IPS-18c (cell line): ENCODE results near the gene MAP7.
"Not testable (repeated sequence)": the region's sequence is repeated elsewhere in the genome, so short reads cannot be mapped to it uniquely, and the experiment has no call there.

ENCODE experiments used
- H3K4me3 ChIP-seq: 2 replicates; pipeline ENCODE4 v1.7.0; 2013; ENCODE audit warnings: low read depth, mild to moderate bottlenecking, low read length, moderate library complexity; ENCODE audit not compliant: insufficient read depth
- H3K9me3 ChIP-seq: one replicate; pipeline ENCODE4 v1.6.1; 2013; ENCODE audit warnings: mild to moderate bottlenecking, low read length, moderate library complexity; ENCODE audit not compliant: control insufficient read depth, insufficient read depth

MAP7 gene

DNA sequence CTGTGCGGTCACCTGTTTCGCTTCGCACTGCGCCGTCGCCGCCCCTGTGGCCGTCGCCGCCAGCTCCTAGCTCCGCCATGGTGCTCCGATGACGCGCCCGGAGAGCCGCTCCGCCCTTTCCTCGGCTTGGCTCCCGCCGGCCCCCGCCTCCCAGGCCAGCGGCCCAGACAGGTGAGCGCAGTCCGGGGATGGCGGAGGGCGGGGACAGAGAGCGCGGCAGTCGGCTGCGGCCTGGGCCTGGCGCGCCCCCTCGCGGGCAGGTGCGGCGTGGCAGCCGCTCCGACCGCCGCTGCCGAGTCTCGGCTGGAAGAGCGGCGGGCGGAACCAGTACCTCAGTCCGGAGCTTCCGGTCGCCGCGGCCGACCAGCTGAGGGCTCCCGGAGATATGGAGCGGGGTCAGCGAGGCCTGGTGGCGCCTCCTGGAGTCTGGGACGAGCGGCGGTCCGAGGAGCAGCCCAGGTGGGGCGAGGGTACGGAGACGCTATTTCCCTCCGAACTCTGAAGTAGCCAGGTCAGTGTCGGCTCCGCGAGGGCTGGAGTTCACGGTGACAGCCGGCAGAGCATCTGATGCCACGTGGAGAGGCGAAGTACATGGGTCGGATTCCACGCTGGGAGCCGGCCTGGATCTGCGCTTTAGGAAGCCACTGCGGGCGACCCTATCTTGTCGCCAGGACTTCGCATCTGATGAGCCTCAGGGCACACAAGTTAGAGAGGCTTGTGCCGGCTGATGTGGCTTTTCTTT, at the start of gene MAP7:
Gene MAP7, minus strand, starts transcription at position 93 of the 742 bp plus-strand sequence. Its CDS starts 14 bp downstream, at position 79.
- Histone ChIP-seq H3K9me3 (no peaks in the 10 kb centered on the region), H3K4me3 (peak within 1 kb of the TSS; percentile 84)

DNA sequence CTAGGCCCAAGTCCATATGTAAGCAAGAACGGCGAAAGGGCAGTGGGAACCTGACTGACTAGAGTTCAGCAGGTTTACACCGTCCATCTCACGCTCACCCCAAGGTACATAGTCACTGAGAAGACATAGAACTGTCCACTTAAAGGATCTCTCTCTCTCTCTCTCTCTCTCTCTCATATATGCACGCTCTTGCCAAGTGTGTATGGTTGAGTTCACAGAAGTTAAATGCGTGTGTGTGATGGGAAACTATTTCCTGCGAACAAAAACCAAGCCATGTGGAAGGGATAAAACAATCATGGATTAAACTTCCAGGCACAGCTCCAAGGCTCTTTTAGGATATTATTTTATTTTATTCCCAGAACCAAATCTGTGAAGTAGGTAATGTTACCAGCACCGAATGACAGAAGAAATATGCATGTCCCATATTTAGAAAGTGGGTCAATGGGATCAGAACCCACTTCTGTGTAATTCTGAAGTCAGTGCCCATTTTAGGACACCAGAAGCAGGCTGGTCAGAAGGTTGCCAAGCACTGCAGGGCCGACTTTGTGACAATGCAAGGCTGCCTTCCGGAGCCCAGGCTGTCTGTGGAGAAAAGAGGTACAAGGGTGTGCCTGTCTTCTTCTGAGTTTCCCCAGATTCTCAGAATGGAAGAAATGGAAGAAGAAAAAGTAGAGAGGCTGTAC, 49.2 kb upstream of the MAP7 start:
- no peaks in the 10 kb centered on the region for H3K9me3 ChIP-seq
- H3K4me3 ChIP-seq: no peak overlapping the region

DNA sequence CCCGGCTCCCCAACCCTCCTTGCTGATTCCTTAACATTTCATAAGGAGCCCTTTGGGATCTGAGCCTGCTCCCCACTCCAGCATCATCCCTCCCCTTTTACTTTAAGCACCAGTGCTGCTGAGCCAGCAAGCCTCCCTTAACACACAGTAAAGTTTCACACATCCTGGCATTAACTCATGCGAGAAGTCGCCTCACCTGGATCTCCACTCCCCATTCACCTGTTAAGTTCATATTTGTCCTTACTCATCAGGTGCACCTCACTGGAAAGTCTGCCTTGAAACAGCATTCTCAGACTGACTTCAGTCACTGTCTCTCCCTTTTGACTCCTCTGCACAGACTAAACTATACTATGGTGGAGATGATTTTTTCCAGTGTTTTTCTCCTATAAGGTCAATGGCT, 47.8 kb upstream of the MAP7 start:
- H3K9me3 ChIP-seq: no peaks in the 10 kb centered on the region

DNA sequence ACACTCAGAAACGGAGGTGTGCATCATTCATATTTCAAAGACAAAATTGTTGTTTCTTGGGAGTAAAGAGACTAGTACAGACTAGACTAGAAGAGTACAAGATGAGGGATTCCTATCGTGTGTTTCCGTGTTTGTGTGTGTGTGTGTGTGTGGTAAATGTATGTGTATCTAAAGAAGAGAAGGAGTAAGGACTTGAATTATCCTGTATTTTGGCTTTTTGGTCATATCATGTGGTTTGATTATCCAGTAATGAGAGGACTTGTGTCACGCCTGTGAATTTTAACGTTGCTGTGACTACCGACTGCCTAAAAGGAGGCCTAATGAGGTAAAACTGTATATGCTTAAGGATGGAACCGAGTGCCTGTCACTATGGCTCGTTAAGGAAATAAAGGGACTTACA, 44.4 kb upstream of the MAP7 start:
- H3K9me3 ChIP-seq: no peaks in the 10 kb centered on the region
- no peak overlapping the region for H3K4me3 ChIP-seq

More for the DNA sequence above, 47.8 kb upstream of the MAP7 start:
- no peak overlapping the region for H3K4me3 ChIP-seq

DNA sequence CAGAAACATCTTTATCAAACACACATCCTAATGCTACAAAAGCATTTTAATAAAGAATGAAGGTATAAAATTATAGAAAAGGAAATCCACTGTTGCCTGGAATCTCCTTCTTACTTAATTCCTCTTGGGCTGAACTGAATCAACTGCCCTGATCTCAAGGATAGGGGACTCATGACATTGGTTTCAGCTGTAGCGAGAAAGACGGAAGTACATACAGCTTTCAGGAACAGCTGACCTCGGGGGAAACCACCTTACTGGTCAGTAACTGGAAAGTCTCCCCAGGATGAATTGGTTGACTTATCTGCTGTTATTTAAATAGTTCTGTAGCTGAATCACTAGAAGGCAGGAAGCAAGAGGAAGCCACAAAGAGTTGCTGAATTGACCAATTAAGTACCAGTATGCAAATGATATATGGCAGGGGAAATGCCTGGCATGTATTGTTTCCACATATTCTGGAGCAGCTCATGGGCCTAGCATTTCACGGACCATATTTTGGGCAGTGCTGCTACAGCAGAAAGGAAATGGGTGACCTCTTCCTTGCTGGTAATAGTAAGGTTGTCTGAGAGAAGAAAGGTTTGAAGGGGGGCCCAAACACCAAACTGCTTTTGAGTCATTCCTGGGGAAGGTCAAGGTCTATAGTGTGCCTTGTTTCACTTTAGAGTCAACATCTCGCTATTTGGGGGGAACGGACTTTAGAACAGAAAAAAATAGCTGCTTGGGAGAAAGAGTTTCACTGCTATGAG, 43.7 kb upstream of the MAP7 start:
- Histone ChIP-seq H3K4me3 (no peak overlapping the region), H3K9me3 (no peaks in the 10 kb centered on the region)

DNA sequence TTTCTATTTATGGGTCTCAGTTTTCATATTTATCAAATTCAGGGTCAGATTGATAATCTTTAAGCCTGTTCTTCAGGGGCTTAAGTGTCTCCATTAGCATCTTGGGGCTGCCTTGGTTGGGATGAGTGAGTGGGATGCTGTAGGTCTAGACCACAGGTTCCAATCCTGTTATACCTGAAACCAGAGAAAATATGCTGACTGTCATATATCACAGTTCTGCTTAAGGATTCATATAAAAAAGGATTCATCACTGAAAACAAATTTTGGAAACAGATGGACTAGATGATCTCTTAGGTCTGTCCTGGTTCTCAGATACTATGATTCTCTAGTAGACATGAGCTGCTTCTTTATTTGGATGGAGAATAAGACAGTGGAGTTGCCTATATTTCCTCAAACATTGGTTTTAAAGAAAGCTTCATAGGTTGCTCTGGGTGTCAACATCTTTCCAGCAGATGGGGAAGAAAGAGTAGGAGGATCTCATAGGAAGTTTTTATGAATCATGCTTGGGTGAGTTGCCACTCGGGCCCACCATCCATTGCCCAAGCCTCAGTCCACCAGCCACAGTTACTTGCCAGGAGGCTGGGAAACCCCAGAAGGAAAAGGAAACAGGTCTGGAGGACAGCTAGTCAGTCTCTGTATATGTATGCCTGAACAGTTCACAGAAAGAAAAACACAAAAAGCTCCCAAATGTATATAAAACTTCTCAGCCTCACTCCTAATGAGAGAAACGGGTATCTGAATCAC, 42.9 kb upstream of the MAP7 start:
- H3K9me3 ChIP-seq: no peaks in the 10 kb centered on the region
- no peak overlapping the region for H3K4me3 ChIP-seq

DNA sequence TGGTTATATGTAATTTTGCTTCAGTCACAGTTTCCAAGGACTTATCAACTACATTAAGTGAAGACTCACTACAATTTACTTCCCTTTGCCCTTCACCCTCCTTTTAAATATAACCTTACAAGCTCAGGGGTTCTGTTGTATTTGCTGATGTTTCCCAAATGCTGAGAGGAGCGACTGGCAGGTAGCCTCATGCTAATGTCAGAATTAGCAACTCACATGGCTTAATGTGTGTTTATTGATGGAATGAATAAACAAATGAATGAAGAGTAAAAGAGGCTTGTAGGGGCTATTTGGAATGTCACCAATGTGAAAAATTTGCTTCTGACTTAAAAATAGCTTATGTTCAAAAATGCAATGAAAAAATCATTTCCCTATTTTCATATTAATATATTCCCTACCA, 41.4 kb upstream of the MAP7 start:
- Histone ChIP-seq H3K4me3 (no peak overlapping the region), H3K9me3 (no peaks in the 10 kb centered on the region)

DNA sequence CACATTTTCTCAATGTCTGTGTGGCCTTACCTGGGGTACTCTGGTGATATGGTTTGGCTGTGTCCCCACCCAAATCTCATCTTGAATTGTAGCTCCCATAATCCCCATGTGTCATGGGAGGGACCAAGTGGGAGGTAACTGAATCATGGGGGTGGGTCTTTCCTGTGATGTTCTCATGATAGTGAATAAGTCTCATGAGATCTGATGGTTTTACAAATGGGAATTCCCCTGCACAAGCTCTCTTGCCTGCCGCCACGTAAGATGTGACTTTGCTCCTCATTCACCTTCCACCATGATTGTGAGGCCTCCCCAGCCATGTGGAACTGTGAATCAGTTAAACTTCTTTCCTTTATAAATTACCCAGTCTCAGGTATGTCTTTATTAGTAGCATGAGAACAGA, 40.6 kb upstream of the MAP7 start:
- H3K9me3 ChIP-seq, H3K4me3 ChIP-seq: not testable (repeated sequence)

DNA sequence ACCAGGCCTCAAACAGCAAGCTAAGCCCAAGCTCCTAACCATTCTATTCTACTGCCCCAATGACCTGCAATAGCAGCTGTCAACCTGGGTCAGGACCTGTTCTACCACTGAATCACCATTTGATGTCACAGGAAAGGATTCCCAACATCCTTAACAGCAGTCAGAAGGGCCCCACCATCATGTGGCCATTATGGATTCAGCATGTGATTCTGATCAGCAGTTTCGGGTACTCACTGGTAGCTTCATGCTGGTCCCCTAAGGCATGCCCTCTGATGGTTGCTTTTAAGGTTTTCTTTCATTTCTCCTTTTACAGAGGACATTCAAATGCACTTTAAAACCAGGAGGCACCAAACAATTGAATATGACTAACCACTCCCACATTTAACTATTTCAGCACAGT, 37.3 kb upstream of the MAP7 start:
- H3K9me3 ChIP-seq: no peaks in the 10 kb centered on the region

DNA sequence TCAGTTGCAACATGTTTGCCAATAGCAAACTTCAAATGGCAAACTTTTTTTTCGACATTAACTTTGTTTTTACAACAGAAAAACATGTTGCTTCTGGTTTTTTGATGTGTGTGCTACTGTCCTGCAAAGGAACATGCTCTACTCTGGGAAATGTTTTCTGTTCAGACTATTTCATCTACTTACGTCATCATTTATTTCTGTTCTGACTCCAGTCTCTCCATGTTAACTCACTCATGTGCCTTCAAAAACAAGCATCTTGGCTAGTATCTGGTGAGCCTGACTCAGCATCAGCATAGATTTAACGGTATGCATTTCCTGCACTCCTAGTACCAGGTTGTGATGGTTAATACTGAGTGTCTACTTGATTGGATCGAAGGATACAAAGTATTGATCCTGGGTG, 36.1 kb upstream of the MAP7 start:
- Histone ChIP-seq H3K9me3 (no peaks in the 10 kb centered on the region), H3K4me3 (no peak overlapping the region)

More for the DNA sequence above, 37.3 kb upstream of the MAP7 start:
- no peak overlapping the region for H3K4me3 ChIP-seq

DNA sequence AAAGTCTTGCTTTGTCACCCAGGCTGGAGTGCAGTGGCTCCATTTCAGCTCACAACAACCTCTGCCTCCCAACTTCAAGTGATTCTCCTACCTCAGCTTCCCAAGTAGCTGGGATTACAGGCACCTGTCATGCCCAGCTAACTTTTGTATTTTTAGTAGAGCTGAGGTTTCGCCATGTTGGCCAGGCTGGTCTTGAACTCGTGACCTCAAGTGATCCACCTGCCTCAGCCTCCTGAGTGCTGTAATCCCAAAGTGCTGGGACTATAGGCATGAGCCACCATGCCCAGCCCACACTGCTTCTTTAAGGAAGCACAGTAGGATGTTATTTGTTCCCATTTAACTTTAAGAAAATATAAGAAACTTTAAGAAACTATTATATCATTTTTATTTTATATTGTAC, 35.3 kb upstream of the MAP7 start:
- H3K9me3 ChIP-seq, H3K4me3 ChIP-seq: not testable (repeated sequence)

DNA sequence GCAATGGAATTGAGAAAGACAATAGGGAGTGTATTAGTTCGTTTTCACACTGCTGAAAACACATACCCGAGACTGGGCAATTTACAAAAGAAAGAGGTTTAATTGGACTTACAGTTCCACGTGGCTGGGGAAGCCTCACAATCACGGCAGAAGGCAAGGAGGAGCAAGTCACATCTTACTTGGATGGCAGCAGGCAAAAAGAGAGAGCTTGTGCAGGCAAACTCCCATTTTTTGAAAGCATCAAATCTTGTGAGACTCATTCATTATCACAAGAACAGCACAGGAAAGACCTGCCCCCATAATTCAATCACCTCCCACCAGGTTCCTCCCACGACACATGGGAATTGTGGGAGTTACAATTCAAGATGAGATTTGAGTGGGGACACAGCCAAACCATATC, 34.1 kb upstream of the MAP7 start:
- H3K9me3 ChIP-seq, H3K4me3 ChIP-seq: not testable (repeated sequence)

DNA sequence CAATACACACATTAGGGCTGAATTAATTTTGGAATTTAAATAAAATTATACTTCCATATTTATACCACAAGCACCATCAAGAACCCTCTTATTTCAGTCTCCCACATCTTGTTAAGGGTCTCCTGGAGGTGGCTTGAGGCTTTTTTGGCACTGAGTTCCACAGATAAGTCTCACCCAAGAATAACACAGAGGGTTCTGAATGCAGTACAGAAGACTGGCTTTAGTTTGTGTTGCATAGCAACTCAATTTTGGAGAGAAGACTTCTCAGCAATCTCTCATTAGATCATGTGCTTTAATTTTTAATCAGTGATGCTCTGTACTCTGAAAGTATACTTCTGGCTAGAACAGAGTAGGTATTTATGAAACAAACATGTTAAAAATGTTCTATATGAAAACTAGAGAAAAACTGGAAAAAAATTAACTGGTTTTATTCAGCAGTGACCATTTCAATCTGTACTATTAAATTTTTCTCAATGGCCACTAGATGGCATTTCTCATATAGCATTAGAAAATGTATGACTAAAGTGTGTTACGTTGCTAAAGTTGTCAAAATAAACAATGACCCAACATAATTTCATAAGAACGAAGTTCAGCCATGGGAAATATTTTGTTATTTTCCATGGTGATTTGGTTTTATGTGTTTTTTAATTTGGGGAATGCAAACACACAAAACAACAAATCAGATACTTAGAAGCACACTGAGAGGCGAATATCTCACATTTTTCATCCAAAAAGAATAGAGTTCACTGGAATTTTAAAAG, 32.7 kb upstream of the MAP7 start:
- no peak overlapping the region for H3K4me3 ChIP-seq

DNA sequence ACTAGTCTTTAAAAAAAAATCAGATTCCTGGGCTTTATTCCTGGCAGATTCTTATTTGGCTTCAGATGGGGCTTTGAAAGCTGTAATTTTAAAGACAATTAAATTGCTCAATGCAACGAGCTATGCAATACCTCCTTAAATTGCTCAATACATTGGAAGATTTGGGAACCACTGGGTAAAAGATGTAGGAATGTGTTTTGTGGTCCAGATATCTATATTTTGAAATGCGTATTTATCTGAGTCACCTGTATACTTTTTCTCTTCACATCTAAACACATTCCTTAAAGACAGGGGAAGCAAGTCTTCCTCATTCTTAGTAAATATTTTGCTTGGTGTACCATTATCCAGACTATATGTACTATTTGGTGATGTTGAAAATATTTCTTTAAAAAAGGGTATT, 29.6 kb upstream of the MAP7 start:
- Histone ChIP-seq H3K9me3 (no peaks in the 10 kb centered on the region), H3K4me3 (no peak overlapping the region)

More for the DNA sequence above, 32.7 kb upstream of the MAP7 start:
- no peaks in the 10 kb centered on the region for H3K9me3 ChIP-seq

DNA sequence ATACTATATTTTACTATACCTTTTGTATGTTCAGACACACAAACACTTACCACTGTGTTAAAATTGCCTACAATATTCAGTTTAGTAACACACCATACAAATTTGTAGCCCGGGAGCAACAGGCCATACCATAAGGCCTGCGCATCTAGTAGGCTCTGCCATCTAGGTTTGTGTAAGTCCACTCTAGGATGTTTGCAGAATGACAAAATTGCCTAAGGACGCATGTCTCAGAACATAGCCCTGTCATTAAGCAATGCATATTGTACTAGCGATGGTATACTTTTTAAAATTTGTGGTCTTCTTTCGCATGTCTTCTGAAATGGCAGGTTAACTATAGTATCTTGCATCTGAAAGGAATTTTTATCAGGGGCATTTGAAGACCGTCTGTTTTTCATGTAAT, 26.6 kb upstream of the MAP7 start:
- H3K4me3 ChIP-seq: no peak overlapping the region

DNA sequence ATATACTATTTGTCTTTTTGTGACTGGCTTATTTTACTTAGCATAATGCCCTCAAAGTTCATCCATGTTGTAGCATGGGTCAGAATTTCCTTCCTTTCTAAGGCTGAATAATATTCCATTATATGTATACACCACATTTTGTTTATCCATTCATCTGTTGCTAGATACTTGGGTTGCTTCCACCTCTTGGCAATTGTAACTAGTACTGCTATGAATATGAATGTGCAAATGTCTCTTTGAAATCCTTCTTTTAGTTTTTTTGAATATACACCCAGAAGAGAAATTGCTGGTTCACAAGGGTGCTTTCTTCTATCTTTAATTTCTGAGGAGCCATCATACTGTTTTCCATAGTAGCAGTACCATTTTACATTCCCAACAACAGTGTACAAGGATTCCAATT, 21.3 kb upstream of the MAP7 start:
- Histone ChIP-seq H3K4me3 (no peak overlapping the region), H3K9me3 (peaks cover 8% of the 10 kb centered on the region)

More for the DNA sequence above, 26.6 kb upstream of the MAP7 start:
- no peaks in the 10 kb centered on the region for H3K9me3 ChIP-seq

DNA sequence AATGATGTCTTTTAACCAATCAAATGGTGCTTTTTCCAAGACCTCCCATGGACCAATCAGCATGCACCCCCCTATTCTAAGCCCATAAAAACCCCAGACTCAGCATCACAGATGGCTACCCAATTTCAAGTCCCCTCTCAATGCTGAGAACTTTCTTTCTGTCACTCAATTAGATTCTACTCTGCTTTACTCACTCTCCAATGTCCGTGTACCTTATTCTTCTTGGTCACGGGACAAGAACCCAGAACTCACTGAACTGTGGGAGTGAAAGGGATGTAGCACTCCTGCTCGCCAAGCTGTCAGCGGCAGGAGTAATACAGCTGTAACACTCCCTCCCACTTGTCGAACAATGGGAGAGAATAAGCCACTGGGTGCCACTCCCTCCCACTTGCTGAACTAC, 20.8 kb upstream of the MAP7 start:
- Histone ChIP-seq H3K9me3 (peaks cover 8% of the 10 kb centered on the region), H3K4me3 (no peak overlapping the region)
